NCI-H146 (cell line): ENCODE measurements around the gene BPIFA2.

Experiments
- DNase-seq: peaks from one replicate; lab custom pipeline; 2025; lab: John Stamatoyannopoulos, UW

BPIFA2 gene

DNA sequence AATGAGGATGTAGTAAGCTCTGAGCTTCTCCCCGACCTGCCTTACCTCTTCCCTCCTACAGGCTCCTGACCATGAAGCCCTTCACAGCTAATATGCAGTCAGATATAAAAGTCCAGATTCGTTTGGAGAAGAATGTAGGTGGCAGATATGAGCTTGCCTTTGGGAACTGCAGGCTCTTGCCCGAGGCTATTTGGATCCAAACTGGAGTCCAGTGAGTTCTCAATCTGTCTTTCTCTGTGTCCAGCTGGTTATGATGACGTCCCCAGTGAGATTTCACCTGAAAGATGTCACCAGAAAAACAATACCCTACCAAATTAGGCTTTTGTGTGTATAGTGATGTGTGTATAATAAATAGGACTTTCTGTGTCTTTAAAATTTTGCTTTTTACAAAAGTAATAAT, 34.5 kb downstream of the BPIFA2 start:
- DNase-seq: no peak

DNA sequence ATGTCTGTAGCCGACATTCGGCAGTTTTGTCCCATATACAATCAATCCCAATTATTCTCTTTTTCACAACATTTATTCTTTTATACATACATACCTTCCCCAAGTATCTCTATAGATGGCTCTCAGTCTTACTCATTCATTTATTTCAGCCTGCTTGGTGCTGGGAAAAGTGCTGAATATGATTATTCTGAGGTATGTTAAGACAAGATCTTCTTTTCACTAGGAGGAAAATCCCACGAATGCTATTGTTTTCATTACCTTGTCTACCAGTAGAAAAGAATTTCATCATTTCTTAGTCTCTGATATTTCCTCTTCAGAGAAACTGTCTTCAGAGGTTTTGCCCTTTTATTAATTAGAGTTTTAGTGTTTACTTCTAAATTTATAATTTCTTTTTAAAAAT, 35.5 kb downstream of the BPIFA2 start:
- no peak for DNase-seq

DNA sequence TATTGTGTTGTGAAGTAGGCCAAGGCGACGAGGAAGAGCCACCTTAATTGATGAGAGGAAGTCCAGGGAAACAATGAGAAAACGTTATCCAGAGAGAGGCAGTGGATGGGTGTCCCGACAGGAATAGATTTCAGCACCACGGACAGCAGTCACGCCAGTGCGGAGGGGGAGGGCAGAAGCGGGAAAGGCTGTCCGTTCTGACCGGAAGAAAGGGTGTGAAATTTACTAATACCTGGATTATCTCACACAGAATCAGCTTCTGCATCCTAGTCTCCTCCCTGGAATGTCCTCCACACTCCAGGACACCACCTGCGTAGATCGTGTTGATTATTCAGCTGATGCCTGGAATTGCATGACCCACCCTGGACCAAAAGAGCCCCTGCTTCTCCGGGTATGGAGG, 41.8 kb downstream of the BPIFA2 start:
- DNase-seq: no peak

DNA sequence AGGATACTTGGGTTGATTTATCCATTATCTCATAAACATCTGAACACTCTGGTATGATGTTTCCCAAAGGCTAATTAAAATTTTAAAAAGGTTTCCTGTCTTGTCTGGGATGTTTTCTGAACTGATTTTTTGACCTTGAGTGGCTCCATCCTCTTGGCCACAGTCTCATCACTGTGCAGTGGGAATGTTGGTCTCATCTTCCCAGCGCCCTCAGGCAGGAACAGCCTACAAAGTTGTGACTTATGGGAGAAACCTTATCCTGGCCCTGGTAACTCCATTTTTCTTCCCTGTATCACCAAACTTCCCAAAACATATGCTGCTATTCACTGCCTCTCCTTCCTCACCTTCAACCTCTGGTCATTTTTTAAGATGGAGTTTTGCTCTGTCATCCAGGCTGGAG, 42.4 kb downstream of the BPIFA2 start:
- DNase-seq: no peak

DNA sequence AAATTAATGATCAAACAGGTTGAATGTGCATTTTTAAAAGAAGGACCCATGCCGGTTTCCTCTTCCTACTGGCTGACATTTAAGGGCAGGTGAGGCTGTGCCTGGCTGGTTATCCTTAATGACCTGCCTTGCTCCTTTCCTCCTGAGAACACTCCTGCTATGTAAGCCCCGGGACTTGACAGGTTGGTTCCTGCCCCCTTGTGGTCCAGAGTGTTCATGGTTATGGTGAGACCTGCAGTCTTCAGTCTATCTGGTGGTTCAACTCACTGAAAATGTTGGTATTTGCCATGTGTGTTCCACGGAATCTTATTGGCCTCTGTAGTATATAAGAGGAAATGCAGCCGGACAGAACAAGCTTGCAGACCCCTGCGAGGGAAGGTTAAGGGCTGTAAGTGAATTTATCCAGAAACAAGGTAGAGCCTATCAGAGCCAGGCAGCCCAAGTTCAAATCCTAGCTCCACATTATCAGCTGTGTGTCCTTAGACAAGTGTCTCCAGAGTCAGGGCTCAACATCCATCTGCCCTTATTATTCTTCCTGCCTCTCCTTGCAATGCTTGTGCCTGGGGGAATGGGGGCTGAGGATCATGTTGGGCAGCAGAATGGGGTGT, 44.0 kb downstream of the BPIFA2 start:
- peak; percentile 74 for DNase-seq

DNA sequence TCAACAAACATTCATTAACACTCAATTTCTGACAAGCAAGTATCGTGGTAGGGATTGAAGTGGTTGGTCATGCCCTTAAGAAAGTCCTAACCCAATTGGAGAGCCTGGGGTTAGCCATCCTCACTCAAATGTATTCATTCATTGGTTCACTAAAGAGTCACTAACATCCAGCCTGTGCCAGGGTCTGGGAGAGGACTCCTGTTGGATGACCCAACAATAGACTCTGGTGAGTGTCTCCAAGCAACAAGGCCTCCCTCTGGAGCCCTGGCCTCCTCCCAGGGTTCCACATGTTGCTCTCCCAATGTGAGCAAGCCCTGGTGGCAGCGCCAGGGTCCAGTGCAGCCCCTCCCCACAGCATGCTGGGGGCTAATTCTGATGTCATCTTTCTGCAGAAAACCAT, 49.1 kb downstream of the BPIFA2 start, which contains the start of gene BPIFA3:
Gene BPIFA3, plus strand, starts transcription at position 301 of the 400 bp plus-strand sequence. CDS start 185 bp downstream, outside the sequence.
- no peak for DNase-seq

DNA sequence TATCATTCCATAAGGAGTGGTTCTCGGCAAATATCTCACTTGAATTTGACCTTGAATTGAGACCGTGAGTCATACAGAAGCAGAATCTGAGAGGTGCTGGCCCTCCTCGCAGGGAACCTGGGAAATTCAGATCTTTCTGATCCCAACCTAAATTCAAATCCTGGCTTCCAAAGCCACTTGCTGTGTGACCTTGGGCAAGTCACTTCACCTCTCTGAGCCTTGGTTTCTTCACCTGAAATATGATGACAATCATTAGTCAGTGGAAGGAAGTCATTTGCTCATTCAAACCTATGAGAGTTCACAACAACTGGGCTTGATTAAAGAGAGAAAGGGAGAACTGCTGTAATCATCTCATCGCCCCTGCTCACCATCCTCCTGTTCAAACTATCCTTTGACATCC, 56.4 kb downstream of the BPIFA2 start:
- no peak for DNase-seq

DNA sequence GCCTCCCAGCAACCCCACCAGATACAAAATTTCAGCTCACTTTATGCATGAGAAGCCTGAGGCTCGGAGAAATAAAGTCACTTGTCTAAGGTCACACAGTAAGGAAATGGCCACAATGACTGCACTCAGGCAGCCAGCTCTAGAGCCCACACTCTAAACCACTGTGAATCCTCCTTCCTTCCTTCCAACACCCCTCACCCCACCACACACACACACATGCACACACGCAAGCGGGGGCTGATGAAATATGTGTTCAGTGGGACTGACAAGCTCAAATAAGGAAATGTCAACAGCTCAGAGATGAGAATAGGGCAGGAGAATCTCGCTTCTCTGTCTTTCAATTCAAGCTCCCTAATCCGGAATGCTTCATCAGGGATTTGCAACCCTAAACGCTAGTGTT, 61.9 kb downstream of the BPIFA2 start:
- DNase-seq: no peak
